Smooth muscle cell (in vitro differentiated cells): ENCODE results near the gene SNURF. TPM values are rescaled to one million over a fixed set of nuclear protein-coding genes. Genes with fewer than 3 reads are reported as not detected.

ENCODE experiments used
- DNase-seq: peaks from one replicate; lab custom pipeline; 2025; ENCODE audit not compliant: unreplicated experiment; lab: John Stamatoyannopoulos, UW
- H2AFZ ChIP-seq: fragments of 200-600 bp; sonication (generic); 2 replicates; pipeline ENCODE4 v1.6.0; 2016; ENCODE audit warnings: antibody characterized with exemption, low read depth, mild to moderate bottlenecking
- H3F3A ChIP-seq: fragments of 200-600 bp; sonication (generic); 2 replicates; pipeline ENCODE4 v1.6.0; 2017; ENCODE audit warnings: antibody characterized with exemption, low read depth
- H3K27ac ChIP-seq: fragments of 200-600 bp; sonication (generic); 2 replicates; pipeline ENCODE4 v1.5.1; 2016; ENCODE audit warnings: low read depth, mild to moderate bottlenecking
- H3K27me3 ChIP-seq: fragments of 200-600 bp; sonication (generic); 2 replicates; pipeline ENCODE4 v1.6.1; 2016; ENCODE audit warnings: low read depth, mild to moderate bottlenecking
- H3K36me3 ChIP-seq: fragments of 200-600 bp; sonication (generic); 2 replicates; pipeline ENCODE4 v1.5.1; 2016; ENCODE audit warnings: low read depth
- H3K4me1 ChIP-seq: fragments of 200-600 bp; sonication (generic); 2 replicates; pipeline ENCODE4 v1.5.1; 2016; ENCODE audit warnings: low read depth
- H3K4me2 ChIP-seq: fragments of 200-600 bp; sonication (generic); 2 replicates; pipeline ENCODE4 v1.6.0; 2016; ENCODE audit warnings: mild to moderate bottlenecking
- H3K4me3 ChIP-seq: fragments of 200-600 bp; sonication (generic); 2 replicates; pipeline ENCODE4 v1.5.1; 2016; ENCODE audit warnings: mild to moderate bottlenecking
- H3K79me2 ChIP-seq: fragments of 200-600 bp; sonication (generic); 2 replicates; pipeline ENCODE4 v1.6.0; 2016; ENCODE audit warnings: low read depth, mild to moderate bottlenecking
- H3K9ac ChIP-seq: fragments of 200-600 bp; sonication (generic); 2 replicates; pipeline ENCODE4 v1.6.0; 2016; ENCODE audit warnings: low read depth
- H3K9me3 ChIP-seq: fragments of 200-600 bp; sonication (generic); replicated peaks from 2 replicates; pipeline ENCODE4 v1.5.1; 2016; ENCODE audit warnings: low read depth
- H4K20me1 ChIP-seq: fragments of 200-600 bp; sonication (generic); 2 replicates; pipeline ENCODE4 v1.6.0; 2016; ENCODE audit warnings: low read depth
- WGBS: methylation state at CpG from one replicate; pipeline ENCODE4 v1.1.7; 2016; ENCODE audit warnings: low lambda C conversion rate; 5-methylcytosine and 5-hydroxymethylcytosine counted together
- polyA plus RNA-seq: library from polyadenylated mRNA; unstranded; fragments of >200 nt; fragmentation: Nextera tagmentation; extraction: Ambion mirVana; gene quantifications from 2 replicates; pipeline ENCODE4 v1.2.1, GENCODE V29; 2016
- total RNA-seq: library from RNA; depleted of rRNA; stranded (reverse); fragments of >200 nt; gene quantifications from 2 replicates; pipeline ENCODE4 v1.2.3, GENCODE V29; 2014
- TF ChIP-seq, protein P1 (sequence below): fragments of 200-600 bp; sonication (generic); IDR thresholded peaks from 2 replicates; pipeline ENCODE4 v1.5.1; 2017; ENCODE audit warnings: borderline replicate concordance, mild to moderate bottlenecking, antibody characterized with exemption; ENCODE audit not compliant: insufficient read depth, poor library complexity, severe bottlenecking

SNURF gene
- total and polyA plus RNA-seq, 2 experiments from 2014 or later: 5.2 to 17.3 TPM

GRCh38 chr15:24956111-24956838 is 1.5 kb downstream of the SNURF start:
- peak overlapping the region; percentile 90 for H3K9ac ChIP-seq
- H3K9me3 ChIP-seq: no peaks in the 10 kb centered on the region
- no peak overlapping the region for H2AFZ ChIP-seq
- TF ChIP-seq, protein P1, sequence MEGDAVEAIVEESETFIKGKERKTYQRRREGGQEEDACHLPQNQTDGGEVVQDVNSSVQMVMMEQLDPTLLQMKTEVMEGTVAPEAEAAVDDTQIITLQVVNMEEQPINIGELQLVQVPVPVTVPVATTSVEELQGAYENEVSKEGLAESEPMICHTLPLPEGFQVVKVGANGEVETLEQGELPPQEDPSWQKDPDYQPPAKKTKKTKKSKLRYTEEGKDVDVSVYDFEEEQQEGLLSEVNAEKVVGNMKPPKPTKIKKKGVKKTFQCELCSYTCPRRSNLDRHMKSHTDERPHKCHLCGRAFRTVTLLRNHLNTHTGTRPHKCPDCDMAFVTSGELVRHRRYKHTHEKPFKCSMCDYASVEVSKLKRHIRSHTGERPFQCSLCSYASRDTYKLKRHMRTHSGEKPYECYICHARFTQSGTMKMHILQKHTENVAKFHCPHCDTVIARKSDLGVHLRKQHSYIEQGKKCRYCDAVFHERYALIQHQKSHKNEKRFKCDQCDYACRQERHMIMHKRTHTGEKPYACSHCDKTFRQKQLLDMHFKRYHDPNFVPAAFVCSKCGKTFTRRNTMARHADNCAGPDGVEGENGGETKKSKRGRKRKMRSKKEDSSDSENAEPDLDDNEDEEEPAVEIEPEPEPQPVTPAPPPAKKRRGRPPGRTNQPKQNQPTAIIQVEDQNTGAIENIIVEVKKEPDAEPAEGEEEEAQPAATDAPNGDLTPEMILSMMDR: no peak
- WGBS: 45% methylated on average over 28 of the region's 28 CpGs
- H3K36me3 ChIP-seq: no peaks in the 10 kb centered on the region
- peak overlapping the region; percentile 89 for H3K4me2 ChIP-seq
- peaks cover 46% of the 10 kb centered on the region for H3K79me2 ChIP-seq
- peak overlapping the region; percentile 87 for H3K4me3 ChIP-seq
- DNase-seq: peak; percentile 14
- H4K20me1 ChIP-seq: peaks cover 46% of the 10 kb centered on the region
- H3F3A ChIP-seq: no peaks in the 10 kb centered on the region
- peaks cover 8% of the 10 kb centered on the region for H3K4me1 ChIP-seq
- no peaks in the 10 kb centered on the region for H3K27me3 ChIP-seq
- H3K27ac ChIP-seq: peak overlapping the region; percentile 93

DNA sequence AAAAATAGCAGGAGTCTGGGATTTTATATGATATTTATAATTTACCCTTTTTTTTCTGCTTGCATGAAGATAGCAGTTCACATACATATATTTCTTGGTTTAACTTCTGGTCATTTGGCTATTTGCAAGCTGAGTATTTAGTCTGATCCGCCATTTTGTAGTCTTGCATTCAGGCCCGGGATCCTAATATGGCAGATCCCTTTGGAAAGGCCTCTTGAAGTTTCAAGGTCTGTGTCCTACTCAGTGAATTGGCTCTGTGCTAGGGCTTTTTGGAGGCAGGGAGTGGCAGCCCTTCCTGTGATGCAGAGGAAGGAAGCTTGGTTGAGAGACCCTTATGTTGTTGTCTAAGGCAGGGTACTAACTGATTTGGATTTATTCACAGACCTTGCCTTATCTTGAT is 2.9 kb downstream of the SNURF start:
- no peak overlapping the region for H3K9ac ChIP-seq
- H4K20me1 ChIP-seq: peaks cover 60% of the 10 kb centered on the region
- no peak for DNase-seq
- peaks cover 8% of the 10 kb centered on the region for H3K4me1 ChIP-seq
- peak overlapping the region; percentile 87 for H3K4me3 ChIP-seq
- peaks cover 60% of the 10 kb centered on the region for H3K79me2 ChIP-seq
- H3K9me3 ChIP-seq: no peaks in the 10 kb centered on the region
- H3K27ac ChIP-seq: peak overlapping the region; percentile 35
- H2AFZ ChIP-seq: no peak overlapping the region
- peak overlapping the region; percentile 89 for H3K4me2 ChIP-seq
- peaks cover 4% of the 10 kb centered on the region for H3K36me3 ChIP-seq
- no peaks in the 10 kb centered on the region for H3F3A ChIP-seq
- TF ChIP-seq, protein P1: no peak
- H3K27me3 ChIP-seq: no peaks in the 10 kb centered on the region
- 57% methylated on average over 2 of the region's 2 CpGs for WGBS

DNA sequence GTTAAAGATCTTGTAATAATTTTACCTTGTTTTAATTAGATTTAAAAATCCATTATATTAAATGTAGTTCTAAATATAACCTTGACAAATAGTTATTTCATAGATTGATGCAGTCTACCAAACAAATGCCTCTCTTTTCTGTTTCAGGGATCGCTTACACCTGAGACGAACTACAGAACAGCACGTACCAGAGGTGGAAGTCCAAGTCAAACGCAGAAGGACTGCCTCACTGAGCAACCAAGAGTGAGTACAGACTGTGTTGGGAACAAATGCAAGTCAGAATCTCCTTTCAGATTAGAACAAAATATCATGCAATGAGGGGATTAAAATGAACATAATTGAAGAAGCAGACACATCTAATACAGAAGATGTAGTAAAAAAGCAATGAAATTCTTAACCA is 7.2 kb downstream of the SNURF start:
- Histone ChIP-seq H3K4me2 (no peak overlapping the region), H3K36me3 (peaks cover 4% of the 10 kb centered on the region), H4K20me1 (peaks cover 100% of the 10 kb centered on the region), H3K4me3 (no peak overlapping the region), H3K27ac (no peak overlapping the region), H3K27me3 (no peaks in the 10 kb centered on the region), H2AFZ (no peak overlapping the region), H3F3A (no peaks in the 10 kb centered on the region), H3K79me2 (peaks cover 99% of the 10 kb centered on the region), H3K4me1 (peaks cover 8% of the 10 kb centered on the region), H3K9ac (no peak overlapping the region), H3K9me3 (no peaks in the 10 kb centered on the region)
- 75% methylated on average over 4 of the region's 4 CpGs for WGBS
- no peak for DNase-seq
- TF ChIP-seq, protein P1: no peak

GRCh38 chr15:24962880-24963279 is 8.1 kb downstream of the SNURF start:
- 91% methylated on average over 4 of the region's 4 CpGs for WGBS
- Histone ChIP-seq H3K27me3 (no peaks in the 10 kb centered on the region), H3K9ac (no peak overlapping the region), H3K9me3 (no peaks in the 10 kb centered on the region), H3F3A (no peaks in the 10 kb centered on the region), H3K36me3 (peaks cover 4% of the 10 kb centered on the region), H3K4me1 (peaks cover 2% of the 10 kb centered on the region), H3K79me2 (peaks cover 95% of the 10 kb centered on the region), H2AFZ (no peak overlapping the region), H3K4me2 (no peak overlapping the region), H4K20me1 (peaks cover 96% of the 10 kb centered on the region), H3K27ac (no peak overlapping the region), H3K4me3 (no peak overlapping the region)
- DNase-seq: no peak
- TF ChIP-seq, protein P1: no peak
